ENCODE data around the gene TP73. TPM values are rescaled to one million over a fixed set of nuclear protein-coding genes. Genes with fewer than 3 reads are reported as not detected.
A peak's percentile ranks its signal among the peaks of the same experiment; 100 is the strongest.

Gene TP73
- total RNA-seq, 1 donor from 2014 or later: under 0.01 TPM

DNA sequence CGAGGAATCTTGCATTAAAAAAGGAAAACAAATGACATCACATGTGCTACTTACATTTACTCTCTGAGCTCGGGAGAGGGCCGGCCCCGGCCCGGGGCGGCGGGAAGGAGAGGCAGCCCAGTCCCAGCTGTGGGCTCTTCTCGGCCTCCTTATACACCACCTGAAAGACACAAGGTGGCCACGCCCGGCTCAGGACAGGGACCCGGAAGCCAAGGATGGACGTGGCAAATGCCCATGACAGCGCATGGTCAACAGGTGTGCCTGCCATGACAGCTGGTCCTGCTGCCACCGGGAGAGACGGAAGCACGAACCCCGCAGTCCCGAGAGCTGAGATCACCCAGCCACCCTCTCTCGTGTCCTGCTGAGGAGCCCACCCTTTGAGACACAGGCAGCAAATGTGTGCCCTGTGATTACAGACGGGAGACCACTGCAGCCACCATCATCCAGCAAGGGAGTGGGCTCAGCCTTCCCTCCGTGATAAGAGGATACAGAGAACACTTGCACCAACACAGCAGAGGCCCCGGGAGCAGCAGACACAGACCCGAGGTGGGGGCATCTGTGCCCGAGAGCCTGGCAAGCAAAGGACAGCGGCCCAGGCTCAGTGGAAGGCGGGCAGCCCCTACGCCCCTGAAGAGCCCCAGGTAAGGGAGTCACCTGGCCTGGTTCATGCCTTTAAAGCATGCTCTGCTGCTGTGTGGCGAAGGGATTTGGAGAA, 18.8 kb upstream of the TP73 start:
- DNase-seq (ENCODE audit: low read depth, low spot score): no peak

DNA sequence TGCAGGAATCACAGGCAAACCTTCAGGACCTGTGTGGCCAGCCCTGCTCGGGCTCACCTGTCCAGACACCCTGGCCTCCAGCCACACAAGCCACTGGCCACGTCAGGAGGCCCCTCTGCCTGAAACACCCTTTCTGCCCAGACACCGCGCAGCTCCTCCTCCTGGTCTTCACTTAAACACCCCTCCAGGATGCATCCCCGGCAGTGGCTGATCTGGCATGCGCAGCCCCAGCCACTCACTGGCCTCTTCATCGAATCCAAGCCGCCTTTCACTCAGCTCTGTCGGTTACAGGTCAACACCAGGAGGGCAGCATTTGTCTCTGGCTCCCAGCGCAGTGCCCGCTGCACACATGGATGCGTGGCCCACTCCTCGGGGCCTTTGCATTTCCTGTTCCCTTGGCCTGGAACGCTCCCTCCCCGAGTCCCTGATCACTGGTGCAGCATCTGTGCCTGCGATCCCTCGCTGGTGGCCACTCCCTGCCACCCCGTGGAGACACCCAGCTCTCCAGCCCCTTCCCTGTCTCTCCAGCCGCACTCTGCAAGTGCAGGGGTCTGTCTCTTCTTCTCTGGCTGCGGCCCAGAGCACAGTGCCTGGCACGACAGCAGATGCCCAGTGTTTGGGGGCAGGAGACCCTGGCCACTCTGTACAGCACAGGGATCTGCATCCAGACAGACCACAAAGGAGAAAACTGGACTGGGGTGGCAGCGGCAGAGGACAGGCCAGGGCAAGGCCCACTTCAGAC, 18.1 kb upstream of the TP73 start:
- DNase-seq (ENCODE audit: low read depth, low spot score): no peak

DNA sequence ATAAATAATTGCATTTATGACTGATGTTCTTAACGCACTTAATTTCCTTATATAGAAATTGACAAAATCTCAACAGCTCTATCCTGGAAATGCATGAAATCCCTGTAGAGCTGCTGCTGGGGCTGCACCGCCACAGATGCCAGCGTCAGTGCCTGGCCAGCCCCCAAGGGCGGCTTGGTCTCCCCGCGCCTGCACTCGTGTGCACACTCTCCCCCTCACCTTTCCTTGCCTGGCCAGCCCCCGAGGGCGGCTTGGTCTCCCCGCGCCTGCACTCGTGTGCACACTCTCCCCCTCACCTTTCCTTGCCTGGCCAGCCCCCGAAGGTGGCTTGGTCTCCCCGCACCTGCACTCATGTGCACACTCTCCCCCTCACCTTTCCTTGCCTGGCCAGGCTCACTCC, 16.2 kb upstream of the TP73 start:
- DNase-seq (ENCODE audit: low read depth, low spot score): no peak

DNA sequence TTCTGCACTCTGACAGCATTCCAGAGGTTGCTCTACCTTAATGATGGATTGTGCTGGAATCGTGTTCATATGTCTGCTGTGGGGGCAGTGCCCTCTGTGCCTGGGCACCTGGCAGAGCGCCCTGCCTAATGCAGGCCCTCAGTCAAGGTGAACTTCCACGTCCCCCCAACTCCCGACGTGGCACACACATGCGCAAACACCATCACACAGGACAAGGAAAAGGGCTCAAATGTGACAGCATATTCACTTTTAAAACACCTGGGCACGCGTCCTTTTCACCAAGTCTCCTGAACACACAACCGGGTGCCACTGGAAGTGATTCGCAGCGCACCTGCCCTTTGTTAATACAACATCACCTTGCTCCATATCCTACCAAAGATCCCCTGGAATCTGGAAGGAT, 15.8 kb upstream of the TP73 start:
- no peak for DNase-seq (ENCODE audit: low read depth, low spot score)

DNA sequence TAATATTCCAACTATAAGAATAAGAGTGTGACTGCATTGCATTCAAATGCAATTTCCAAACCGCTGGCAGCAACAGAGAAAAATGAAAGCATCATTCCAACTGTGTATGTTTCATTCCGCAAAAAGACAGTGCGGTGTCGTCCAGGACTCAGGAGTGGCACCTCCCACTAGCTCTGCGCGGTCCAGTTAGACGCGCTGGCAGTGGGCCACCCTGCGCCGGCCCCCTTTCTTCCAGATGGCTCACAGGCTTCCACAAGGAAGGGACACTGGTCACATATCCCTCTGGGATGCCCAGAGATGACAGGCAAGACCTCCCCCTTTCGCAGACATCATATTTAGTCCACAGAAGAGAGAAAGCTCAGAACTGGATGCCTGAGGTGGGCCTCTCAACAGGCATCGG, 14.3 kb upstream of the TP73 start:
- DNase-seq (ENCODE audit: low read depth, low spot score): no peak

DNA sequence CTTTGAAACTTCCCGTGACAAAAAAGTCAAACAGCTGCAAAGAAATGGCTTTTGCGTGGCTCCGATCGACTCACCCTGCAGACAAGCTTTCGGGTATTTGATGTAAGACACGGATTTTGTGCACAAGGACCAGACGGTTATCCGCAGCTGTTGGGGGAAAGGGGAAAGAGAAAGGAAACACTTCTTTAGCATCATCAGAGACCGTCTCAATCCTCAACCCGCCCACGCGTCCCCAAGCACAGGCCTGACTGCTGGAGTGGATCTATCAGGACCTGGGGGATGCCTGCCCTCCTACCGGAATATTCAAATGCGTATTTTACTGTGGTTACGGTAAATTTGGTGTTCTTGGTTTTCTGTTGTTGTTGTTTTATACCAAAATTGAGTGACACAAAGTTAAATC, 13.6 kb upstream of the TP73 start:
- no peak for DNase-seq (ENCODE audit: low read depth, low spot score)

DNA sequence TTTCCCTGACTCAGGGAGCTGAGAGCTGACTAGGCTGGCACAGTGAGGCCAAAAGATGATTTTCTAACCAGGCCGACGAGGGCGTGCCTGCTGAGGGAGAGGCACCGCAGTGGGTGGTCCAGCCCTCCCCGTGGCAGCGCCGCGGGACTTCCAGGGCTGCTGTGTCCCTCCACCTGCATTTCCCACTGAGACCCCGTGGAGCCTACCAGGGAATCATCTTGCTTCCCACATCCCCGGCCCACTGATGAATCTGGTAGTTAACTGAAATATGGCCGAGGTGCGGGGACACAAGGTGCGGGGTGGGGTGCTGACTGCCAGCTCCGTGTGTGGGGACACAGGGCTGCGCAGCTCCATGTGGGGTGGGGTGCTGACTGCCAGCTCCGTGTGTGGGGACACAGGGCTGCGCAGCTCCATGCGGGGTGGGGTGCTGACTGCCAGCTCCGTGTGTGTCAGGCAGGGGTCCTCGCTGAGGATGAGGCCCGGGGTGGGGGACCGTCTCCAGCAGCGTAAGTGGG, 12.9 kb upstream of the TP73 start:
- no peak for DNase-seq (ENCODE audit: low read depth, low spot score)

DNA sequence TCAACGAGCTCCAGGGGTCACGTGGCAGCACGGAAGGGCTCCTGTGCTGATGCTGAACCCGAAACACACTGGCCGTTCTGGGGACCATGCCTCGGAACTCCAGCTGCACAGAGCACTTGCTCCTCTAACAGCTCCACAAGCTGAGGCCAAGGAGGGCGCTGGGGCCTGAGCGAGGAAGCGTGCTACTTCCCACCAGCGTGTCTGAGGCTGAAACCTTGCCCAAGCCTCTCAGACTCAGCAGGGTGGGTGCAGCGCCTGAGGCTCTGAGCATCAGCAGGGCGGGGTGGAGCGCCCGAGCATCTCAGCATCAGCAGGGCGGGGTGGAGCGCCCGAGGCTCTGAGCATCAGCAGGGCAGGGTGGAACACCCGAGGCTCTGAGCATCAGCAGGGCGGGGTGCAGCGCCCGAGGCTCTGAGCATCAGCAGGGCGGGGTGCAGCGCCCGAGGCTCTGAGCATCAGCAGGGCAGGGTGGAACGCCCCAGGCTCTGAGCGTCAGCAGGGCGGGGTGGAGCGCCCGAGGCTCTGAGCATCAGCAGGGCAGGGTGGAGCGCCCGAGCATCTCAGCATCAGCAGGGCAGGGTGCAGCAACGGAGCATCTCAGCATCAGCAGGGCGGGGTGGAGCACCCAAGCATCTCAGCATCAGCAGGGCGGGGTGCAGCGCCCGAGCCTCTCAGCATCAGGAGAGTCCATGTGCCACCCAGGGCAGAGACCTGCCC, 12.0 kb upstream of the TP73 start:
- no peak for DNase-seq (ENCODE audit: low read depth, low spot score)

DNA sequence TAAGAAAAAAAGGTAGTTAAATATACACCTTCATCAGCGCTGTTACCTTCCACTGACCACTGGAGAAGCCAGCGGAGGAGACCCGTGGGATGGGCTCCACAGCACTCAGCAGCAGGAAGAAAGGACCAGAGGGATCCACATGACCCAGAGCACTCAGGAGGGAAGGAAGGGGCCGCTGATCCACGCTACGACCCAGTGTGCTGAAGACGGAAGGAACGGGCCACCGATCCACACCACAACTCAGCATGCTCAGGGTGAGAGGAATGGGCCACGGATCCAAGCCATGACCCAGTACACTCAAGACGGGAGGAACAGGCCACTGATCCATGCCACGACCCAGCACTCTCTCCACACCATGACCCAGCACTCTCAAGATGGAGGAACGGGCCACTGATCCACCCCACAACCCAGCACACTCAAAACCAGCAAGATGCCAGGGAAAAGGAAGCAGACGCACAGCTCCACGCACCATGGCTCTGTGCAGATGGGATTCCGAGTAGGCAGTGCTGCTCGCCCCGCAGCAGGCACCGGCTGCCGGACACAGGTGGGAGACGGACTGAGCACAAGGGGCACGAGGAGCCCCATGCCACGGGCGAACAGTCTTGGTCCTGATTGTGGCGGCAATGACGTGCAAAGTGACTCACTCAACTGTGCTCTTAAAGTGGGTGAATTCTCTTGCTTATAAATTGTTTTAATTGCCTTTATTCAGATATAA, 11.1 kb upstream of the TP73 start:
- no peak for DNase-seq (ENCODE audit: low read depth, low spot score)

DNA sequence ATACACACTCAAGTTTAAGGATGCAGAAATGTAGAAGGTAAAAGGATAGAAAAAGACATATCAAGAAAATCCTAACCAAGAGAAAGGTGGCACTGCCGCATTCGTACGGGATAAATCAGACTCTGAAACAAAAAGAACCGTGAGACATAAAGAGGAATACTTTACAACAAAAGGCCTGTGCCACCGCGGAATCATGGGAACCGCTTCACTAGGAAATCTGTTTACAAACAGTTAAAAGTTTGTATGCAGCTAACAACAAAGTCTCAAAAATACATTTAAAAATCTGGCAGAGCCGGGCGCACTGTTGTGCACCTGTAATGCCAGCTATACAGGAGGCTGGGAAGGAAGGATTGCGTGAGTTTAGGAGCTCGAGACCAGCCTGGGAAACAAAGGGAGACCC, 10.5 kb upstream of the TP73 start:
- no peak for DNase-seq (ENCODE audit: low read depth, low spot score)

DNA sequence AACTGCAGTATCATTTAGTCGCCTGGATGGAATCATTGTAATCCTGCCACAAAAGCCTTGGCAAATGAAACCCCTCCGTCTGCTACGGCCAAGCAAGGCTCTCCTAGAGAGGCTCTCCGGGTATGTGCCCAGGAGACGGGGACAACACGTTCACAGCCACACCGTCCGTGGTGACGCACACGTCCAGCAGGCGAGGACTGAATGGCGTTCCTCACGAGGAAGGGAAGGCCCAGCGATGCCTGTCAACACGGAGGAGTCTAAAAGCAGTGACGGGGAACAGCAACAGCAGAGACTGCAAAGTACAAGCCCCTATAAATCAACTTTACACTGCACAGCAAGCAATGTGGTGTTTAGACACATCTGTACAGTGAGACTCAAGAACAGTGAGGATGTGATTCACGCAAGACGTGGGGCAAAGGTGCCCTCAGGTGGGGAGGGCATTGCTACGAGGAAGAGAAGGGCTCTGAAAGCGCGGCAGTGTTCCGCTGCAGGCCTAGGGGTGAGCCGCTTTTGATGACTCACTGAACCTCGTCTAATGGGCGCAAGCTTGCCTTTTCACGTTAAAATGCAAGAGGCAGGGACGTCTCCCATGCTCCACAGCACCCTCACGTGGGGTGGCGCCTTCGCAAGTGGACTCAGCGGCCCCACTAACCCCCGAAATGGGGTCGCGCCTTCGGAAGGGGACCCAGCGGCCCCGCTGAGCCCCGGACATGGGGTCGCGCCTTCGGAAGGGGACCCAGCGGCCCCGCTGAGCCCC, 9.2 kb upstream of the TP73 start:
- DNase-seq (ENCODE audit: low read depth, low spot score): no peak

DNA sequence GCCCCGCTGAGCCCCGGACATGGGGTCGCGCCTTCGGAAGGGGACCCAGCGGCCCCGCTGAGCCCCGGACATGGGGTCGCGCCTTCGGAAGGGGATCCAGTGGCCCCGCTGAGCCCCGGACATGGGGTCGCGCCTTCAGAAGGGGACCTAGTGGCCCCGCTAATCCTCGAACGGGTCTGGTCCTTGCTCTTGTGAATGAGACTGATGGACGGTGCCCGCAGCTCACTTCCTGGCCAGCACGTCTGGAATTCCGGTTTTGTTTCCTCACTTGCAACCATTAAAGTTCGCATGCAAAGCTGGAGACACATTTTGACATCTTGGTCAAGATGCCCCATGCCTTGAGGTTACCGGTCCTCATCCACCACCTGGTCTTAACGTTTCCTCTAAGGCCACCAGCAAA, 8.0 kb upstream of the TP73 start:
- DNase-seq (ENCODE audit: low read depth, low spot score): no peak

DNA sequence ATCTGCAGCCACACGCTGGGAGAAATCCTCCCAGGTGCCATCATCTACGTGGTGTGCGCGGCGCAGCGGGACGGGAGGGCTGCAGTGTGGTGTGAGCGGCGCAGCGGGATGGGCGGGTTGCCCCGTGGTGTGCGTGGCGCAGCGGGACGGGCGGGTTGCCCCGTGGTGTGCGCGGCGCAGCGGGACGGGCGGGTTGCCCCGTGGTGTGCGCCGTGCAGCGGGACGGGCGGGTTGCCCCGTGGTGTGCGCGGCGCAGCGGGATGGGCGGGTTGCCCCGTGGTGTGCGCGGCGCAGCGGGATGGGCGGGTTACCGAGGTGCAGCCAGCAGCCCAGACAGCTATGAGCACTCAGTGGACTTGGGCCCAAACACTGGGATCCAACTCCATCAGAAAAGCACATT, 7.1 kb upstream of the TP73 start:
- DNase-seq (ENCODE audit: low read depth, low spot score): no peak

DNA sequence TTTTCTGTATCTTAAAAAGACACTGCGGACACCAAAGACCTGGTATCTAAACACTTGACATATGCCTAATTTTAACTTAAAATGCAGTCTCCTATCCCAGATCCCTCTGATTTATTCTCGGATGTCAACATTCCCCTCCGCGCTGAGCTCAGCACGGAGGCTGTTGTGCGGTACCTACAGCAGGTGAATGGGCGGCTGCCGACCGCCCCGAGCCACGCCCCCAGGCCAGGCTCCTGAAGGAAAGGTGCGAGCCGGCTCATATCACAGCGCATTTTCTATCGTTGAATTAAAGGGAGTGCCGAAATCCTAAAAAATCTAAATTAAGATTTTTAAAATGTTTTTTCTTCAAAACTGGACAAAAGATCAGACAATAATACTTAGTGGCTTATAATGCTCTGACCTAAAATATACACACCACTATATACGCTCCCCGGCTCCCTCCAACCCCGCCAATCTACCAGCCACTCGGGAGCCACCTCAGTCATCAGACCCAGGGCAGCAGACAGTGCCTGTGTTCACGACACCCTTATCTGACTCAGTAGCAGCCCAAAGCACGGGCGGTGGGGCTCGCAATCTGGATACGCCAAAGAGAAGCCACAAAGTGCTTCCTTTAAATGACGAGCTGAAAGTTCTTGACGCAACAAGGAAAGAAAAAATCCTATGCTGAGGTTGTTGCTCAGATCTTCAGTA, 6.5 kb upstream of the TP73 start:
- DNase-seq (ENCODE audit: low read depth, low spot score): no peak

DNA sequence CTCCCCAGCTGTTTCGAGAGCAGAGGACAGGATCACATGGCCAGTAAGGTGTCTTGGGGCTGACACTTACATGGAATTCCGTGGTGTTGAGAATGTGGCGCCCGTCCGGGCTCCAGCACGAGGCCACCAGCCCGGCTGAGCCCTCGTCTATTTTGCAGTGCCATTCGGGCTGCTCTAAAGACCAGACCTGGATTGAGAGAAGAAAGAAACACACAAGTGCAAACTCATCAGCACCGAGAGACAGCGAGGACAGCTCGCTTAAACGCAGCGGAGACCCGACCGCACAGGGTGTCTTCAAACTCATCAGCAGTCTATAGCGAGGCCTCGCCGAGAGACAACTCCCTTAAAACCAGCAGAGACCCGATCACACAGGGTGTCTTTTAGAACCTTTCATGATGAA, 5.7 kb upstream of the TP73 start:
- DNase-seq (ENCODE audit: low read depth, low spot score): no peak

DNA sequence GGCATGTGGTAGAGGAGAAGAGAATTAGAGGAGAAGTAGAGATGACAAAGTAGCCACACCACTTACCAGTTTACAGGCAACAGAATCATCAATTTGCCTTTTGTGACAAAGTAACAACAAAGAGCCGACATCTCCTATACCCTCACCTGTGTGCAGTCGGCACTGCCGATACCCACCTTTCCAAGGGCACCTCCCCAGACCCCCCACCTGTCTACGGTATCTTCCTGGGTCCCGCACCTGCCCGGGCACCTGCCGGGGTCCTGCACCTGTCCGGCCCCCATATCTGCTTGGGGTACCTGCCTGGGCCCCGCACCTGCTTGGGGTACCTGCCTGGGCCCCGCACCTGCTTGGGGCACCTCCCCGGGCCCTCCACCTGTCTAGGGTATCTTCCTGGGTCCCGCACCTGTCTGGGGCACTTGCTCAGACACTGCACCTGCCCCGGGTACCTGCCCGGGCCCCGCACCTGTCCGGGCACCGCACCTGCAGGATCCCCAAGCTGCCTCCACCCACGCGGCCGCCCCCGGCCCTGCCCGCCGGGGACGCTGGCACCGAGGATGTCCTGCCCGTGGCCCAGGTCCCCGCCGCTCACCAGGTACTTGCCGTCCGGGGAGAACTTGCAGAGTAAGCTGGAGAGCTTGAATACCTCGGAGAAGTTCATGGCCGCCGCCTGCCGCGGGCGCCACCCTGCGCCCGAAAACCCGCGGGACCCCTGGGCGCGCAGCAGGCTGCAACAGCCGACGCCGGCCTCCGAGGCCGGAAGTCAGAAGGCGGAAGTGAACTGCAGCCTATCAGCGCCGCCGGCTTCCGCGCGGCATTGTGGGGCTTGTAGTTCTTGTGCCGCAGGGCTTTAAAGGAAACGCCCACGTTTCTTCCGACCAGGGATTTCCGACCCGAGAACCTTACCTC, 2.7 kb upstream of the TP73 start, which contains the start of gene WRAP73:
TSS of gene WRAP73 (minus strand) at position 762 of the 906 bp plus-strand sequence. CDS start at position 658, 104 bp downstream.
- peak; percentile 60 for DNase-seq (ENCODE audit: low read depth, low spot score)

DNA sequence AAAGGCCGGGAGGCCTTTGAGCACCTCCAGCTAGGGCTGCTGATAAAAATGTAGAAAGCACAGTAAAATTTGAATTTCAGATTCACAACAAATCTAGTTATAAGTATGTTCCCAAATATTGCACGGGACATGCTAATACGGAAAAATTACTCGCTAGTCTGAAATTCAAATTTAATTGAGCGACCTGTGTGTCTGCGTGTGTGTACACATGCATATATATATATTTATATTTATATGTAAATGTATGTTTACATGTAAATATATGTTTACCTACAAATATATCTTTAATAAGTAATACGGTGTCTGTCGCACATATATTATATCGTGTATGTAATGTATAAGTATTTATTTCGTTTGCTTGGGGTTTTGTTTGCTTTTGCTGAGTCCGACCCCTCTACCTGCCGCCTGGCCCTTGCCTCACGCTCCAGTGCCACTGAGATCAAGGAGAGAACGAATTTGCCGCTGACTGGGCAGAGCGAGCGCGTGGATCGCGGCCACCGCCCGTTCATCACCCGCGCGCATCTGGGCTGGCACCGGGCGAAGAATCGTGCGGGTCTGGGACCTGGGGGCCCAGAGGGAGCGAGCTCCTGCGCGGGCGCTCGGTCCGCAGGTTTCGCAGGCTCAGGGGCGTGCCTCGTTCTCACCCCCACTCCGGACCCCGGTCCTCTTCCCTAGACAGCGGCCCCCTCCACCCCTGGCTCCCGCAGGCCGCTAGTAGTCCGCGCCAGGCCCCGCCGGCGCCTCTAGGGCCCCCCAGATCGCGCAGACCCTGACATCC, 1.9 kb upstream of the TP73 start:
- no peak for DNase-seq (ENCODE audit: low read depth, low spot score)
